Fibroblast of gingiva (primary cell): ENCODE measurements around the gene MGLL.
"Not testable (repeated sequence)": the region's sequence is repeated elsewhere in the genome, so short reads cannot be mapped to it uniquely, and the experiment has no call there.

Experiments
- DNase-seq: peaks from one replicate; pipeline ENCODE4 v3.0.0-alpha.2; 2011; ENCODE audit warnings: low read depth

MGLL gene

GRCh38 chr3:127688416-127689265 lies 133.7 kb downstream of the MGLL start:
- no peak for DNase-seq

DNA sequence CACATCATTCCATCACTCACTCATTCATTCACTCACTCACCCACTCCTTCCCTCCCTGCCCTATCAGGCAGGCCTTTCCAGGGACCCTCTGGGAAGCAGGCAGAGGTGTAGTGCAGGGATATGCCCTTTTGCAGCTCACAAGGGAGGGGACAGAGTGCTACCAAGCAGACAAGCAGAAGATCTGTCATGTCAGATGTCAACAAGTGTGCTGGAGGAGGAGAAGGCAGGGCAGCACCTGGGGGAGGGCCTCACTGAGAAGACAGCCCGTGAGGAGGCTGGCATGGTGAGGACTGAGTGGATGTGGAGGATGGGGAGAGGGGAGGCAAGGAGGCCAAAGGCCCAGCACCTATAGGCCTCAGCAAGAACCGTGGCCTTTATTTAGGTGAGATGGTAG lies 134.3 kb downstream of the MGLL start:
- no peak for DNase-seq

DNA sequence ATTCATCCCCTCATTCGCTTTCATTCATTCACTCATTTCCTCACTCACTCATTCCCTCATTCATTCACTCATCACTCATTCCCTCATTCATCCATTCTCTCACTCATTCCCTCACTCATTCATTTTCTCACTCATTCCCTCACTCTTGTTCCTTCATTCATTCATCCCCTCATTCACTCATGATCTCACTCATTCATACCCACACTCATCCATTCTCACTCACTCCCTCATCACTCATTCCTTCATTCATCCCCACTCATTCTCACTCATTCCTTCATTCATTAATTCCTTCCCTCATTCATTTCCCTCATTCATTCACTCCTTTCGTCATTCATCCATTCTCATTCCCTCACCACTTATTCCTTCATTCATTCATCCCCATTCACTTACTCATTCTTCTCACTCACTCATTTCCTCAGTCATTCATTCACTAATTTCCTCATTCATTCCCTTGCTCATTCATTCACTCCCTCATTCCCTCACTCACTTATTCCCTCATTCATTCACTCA lies 135.0 kb downstream of the MGLL start:
- DNase-seq = no peak

DNA sequence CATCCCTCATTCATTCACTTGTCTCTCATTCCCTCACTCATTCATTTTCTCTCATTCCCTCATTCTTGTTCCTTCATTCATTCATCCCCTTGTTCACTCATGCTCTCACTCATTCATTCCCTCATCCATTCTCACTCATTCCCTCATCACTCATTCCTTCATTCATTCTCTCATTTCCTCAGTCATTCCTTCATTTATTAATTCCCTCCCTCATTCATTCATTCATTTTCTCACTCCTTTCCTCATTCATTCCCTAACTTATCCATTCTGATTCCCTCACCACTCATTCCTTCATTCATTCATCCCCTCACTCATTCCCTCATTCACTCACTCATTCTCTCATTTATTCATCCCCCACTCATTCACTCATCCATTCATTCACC lies 135.8 kb downstream of the MGLL start:
- no peak for DNase-seq

DNA sequence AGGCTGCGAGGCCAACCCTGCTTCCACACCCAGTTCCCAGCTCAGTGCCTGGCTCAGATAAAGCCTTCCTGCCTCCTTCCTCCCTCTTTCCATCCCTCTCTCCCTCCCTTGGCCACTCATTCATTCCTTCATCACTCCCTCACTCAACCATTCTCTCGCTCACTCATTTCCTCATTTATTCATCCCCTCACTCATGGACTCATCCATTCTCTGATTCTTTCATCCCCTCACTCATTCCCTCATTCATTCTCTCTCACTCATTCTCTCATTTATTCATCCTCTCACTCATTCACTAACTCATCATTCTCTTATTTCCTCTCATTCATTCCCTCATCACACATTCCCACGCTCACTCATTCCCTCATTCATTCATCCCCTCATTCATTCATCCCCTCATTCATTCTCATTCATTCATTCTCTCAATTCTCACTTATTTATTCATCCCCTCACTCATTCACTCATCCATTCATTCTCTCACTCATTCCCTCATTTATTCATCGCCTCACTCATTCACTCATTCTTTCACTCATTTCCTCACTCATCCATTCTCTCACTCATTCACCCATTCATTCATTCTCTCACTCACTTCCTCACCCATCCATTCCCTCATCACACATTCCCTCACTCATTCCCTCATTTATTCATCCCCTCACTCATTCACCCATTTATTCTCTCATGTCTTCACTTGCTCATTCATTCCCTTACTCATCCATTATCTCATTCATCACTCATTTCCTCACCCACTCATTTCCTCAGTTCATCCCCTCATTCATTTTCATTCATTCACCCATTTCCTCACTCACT lies 136.4 kb downstream of the MGLL start:
- no peak for DNase-seq

DNA sequence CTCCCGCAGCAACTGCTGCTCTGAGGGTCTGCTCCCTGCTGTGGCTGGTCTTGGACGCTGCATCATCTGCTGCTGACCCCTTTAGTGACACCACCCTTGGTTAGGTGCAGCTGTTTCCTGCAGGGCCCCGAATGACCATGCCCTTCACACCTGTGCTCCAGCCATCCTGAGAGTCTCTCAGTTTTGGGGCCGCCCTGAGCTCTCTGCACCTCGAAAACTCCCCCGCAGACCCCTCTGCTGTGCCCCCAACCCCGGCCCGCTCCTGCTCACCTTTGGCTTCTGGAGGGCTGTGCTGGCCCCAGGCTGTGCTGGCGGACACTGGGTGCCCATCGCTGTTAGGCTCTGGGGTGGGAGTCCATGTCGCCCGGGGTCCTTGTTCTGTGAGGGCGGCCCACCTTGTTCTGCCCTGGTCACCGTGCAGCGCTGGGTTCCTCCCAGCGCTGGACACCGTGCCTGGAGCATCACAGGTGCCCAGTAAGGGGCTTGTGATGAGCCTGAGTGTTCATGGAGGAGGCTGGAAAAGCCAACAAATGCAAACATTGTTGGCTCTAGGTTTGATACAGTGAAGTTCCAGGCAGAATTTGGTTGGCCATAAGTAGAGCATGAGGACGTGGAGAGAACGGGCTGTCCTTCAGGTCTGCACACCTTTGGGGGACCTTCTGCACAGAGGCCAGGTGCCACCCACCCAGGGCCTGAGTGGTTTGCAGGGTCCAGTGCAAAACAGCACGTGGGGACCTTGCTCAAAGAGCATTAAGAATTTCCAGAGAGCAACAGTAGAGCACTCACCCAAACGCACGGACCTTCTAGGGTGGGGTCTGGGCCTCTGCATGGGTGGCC lies 137.2 kb downstream of the MGLL start:
- DNase-seq = no peak

DNA sequence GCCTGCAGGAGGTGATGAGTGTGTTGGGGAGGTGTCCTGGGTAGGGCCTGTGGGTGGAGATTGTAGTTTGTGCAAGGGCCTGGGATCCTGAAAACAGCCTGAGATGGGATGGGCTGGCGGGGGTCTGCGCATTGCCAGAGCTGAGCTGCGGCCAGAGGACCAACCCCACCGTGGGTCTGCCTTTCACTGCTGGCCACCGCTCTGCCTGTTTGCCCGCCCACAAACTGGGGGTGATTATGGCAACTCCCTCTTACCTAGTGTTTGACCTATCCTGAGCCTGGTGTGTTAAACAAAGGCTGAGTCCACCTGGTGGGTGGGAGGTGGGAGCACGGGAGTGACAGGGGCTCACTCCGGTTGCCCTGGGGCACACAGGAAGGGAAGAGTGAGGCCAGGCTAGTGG lies 139.8 kb downstream of the MGLL start:
- DNase-seq = no peak

DNA sequence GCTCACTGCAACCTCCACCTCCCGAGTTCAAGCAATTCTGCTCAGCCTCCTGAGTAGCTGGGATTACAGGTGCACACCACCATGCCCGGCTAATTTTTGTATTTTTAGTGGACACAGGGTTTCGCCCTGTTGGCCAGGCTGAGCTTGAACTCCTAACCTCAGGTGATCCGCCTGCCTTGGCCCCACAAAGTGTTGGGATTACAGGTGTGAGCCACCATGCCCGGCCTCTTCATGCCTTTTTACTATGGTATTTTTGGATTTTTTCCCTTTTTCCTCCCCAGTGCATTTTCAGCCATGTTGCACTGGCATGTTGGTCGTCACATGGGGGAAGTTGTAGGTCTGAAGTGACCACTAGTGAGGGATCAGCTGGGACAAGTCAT lies 140.2 kb downstream of the MGLL start:
- not testable (repeated sequence) for DNase-seq

GRCh38 chr3:127680798-127681221 lies 141.5 kb downstream of the MGLL start:
- no peak for DNase-seq

- no peak for DNase-seq
These were observed 142.1 kb downstream of the MGLL start for GRCh38 chr3:127680146-127680661.

GRCh38 chr3:127679534-127680145 lies 142.7 kb downstream of the MGLL start:
- DNase-seq = no peak

- no peak for DNase-seq
These were observed 143.4 kb downstream of the MGLL start for GRCh38 chr3:127678611-127679533.

GRCh38 chr3:127678315-127678599 lies 144.1 kb downstream of the MGLL start:
- no peak for DNase-seq

GRCh38 chr3:127677541-127678314 lies 144.6 kb downstream of the MGLL start:
- no peak for DNase-seq

- DNase-seq = no peak
These were observed 145.4 kb downstream of the MGLL start for GRCh38 chr3:127676921-127677351.

DNA sequence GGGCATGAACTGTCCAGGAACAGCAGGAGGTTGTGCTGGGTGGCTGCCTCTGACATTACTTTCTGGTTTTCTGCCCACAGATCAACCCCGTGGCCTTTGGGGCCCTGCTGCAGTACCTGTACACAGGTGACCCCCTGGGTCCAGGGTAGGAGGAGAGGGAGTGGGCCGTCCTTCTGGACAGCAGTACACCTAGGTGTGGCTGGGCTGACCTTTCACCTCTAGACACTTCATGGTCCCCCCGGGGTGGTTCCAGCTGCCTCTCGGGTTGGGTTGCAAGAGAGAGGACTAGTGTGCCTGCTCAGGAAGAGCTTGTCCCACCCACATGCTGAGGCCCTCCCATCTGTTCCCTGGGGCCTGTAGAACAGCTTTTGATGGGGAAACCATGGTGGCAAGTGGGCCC lies 145.9 kb downstream of the MGLL start:
- DNase-seq = no peak

- no peak for DNase-seq
These were observed 146.5 kb downstream of the MGLL start for GRCh38 chr3:127675651-127676391.

GRCh38 chr3:127674790-127675189 lies 147.5 kb downstream of the MGLL start:
- DNase-seq = no peak

DNA sequence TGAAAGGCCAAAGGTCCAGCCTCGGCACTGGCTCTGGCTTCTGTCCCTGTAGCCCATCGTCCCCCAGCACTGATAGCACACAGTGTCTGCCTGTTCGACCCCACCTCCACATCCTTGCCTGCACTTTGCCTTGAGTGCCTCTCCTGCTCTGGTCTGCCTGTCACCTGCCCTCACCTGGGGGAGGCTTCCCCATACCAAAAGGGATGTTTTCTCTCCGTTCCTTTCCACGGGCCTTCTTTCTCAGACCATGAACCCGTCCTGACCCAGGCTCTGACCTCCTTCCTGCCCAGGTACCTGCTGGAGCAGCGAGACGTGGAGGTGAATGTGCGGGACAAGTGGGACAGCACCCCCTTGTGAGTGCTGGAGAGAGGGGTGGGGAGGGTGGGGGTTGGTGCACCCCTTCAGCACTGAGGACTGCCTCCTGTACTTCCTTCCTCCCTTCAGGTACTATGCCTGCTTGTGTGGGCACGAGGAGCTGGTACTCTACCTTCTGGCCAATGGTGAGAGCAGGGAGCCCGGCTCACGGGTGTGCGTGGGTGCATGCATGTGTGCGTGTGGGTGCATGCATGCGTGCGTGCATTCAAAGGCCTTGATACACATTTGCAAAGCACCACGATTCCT lies 148.1 kb downstream of the MGLL start:
- DNase-seq = no peak
